ENCODE results near the gene PLEKHG7. TPM values are rescaled to one million over a fixed set of nuclear protein-coding genes. Genes with fewer than 3 reads are reported as not detected.
"Not testable (repeated sequence)": the region's sequence is repeated elsewhere in the genome, so short reads cannot be mapped to it uniquely, and the experiment has no call there.

The PLEKHG7 gene
- not detected for total RNA-seq
- not detected for polyA plus RNA-seq (2013, experiment 1 of 2)
- polyA plus RNA-seq (2013, experiment 2 of 2): not detected
- long read RNA-seq, experiment 1: 0 reads
- long read RNA-seq, experiment 2: 0 reads
- long read RNA-seq, experiment 3: 0 reads
- long read RNA-seq, experiment 4: 0 reads

GRCh38 chr12:92702754-92703679 is at the start of gene PLEKHG7:
PLEKHG7 (plus strand) TSS chr12:92702989; CDS start chr12:92706632, 3,643 bp downstream.
- DNase-seq: no peak
- Mint-ChIP-seq H3K36me3 (ENCODE audit: low read depth) (no peaks in the 10 kb centered on the region), H3K27me3 (ENCODE audit: insufficient read depth) (peaks cover 2% of the 10 kb centered on the region), H3K4me1 (peaks cover 16% of the 10 kb centered on the region), H3K9me3 (peaks cover 8% of the 10 kb centered on the region), H3K27ac (peak within 1 kb of the TSS; percentile 37), H3K4me3 (no peak within 1 kb of the TSS)
- Histone ChIP-seq H3K4me1 (ENCODE audit: control insufficient read depth, insufficient read depth, low read length) (peaks cover 4% of the 10 kb centered on the region), H3K9ac (ENCODE audit: extremely low read depth, low read length, poor library complexity, severe bottlenecking) (no peak within 1 kb of the TSS), H3K4me3 (ENCODE audit: low read length) (peak within 1 kb of the TSS; percentile 62), H3K27me3 (ENCODE audit: control insufficient read depth, insufficient read depth, low read length, poor library complexity, severe bottlenecking) (no peaks in the 10 kb centered on the region), H3K9me3 (ENCODE audit: control insufficient read depth, low read length) (peaks cover 7% of the 10 kb centered on the region), H3K27ac (ENCODE audit: low read depth, low read length) (no peak within 1 kb of the TSS), H3K36me3 (ENCODE audit: control insufficient read depth, insufficient read depth, low read length) (no peaks in the 10 kb centered on the region)
- WGBS, 2 experiments (ENCODE audit: insufficient coverage in 1 of 2, insufficient read length in 1 of 2): 88 to 92% methylated on average over 7 to 8 of the region's 8 CpGs
- no peak for TF ChIP-seq CTCF (conservative IDR thresholded peaks at IDR 0.05)

- not testable (repeated sequence) for H3K9ac ChIP-seq (ENCODE audit: extremely low read depth, low read length, poor library complexity, severe bottlenecking); DNase-seq; H3K27me3 ChIP-seq (ENCODE audit: control insufficient read depth, insufficient read depth, low read length, poor library complexity, severe bottlenecking); H3K36me3 ChIP-seq (ENCODE audit: control insufficient read depth, insufficient read depth, low read length); H3K36me3 Mint-ChIP-seq (ENCODE audit: low read depth); H3K27me3 Mint-ChIP-seq (ENCODE audit: insufficient read depth); H3K27ac Mint-ChIP-seq; H3K4me1 ChIP-seq (ENCODE audit: control insufficient read depth, insufficient read depth, low read length); H3K4me3 ChIP-seq (ENCODE audit: low read length); H3K4me3 Mint-ChIP-seq; H3K27ac ChIP-seq (ENCODE audit: low read depth, low read length); H3K9me3 Mint-ChIP-seq; H3K9me3 ChIP-seq (ENCODE audit: control insufficient read depth, low read length)
- 97 to 100% methylated on average over 3 to 4 of the region's 4 CpGs for WGBS, 2 experiments (ENCODE audit: insufficient coverage in 1 of 2, insufficient read length in 1 of 2)
- peaks cover 17% of the 10 kb centered on the region for H3K4me1 Mint-ChIP-seq
These were observed 48.5 kb upstream of the PLEKHG7 start for GRCh38 chr12:92654256-92654655.

- Mint-ChIP-seq H3K4me3 (no peak overlapping the region), H3K4me1 (peaks cover 12% of the 10 kb centered on the region), H3K27ac (no peak overlapping the region), H3K36me3 (ENCODE audit: low read depth) (no peaks in the 10 kb centered on the region), H3K27me3 (ENCODE audit: insufficient read depth) (no peaks in the 10 kb centered on the region), H3K9me3 (no peaks in the 10 kb centered on the region)
- WGBS, 2 experiments (ENCODE audit: insufficient coverage in 1 of 2, insufficient read length in 1 of 2): 93% methylated on average over 1 of the region's 1 CpG; no CpG with 5 or more reads in 1 of the 2 experiments
- H3K36me3 ChIP-seq (ENCODE audit: control insufficient read depth, insufficient read depth, low read length): no peaks in the 10 kb centered on the region
- TF ChIP-seq CTCF (conservative IDR thresholded peaks at IDR 0.05): no peak
- no peak overlapping the region for H3K9ac ChIP-seq (ENCODE audit: extremely low read depth, low read length, poor library complexity, severe bottlenecking)
- H3K9me3 ChIP-seq (ENCODE audit: control insufficient read depth, low read length): no peaks in the 10 kb centered on the region
- DNase-seq: no peak
- no peaks in the 10 kb centered on the region for H3K27me3 ChIP-seq (ENCODE audit: control insufficient read depth, insufficient read depth, low read length, poor library complexity, severe bottlenecking)
- no peak overlapping the region for H3K4me3 ChIP-seq (ENCODE audit: low read length)
- no peak overlapping the region for H3K27ac ChIP-seq (ENCODE audit: low read depth, low read length)
- no peaks in the 10 kb centered on the region for H3K4me1 ChIP-seq (ENCODE audit: control insufficient read depth, insufficient read depth, low read length)
These were observed 47.9 kb upstream of the PLEKHG7 start for GRCh38 chr12:92654929-92655328.
